DMS53 (cell line): ENCODE data around the gene CA5A.

Experiments
- DNase-seq: peaks from one replicate; lab custom pipeline; 2025; lab: John Stamatoyannopoulos, UW

The CA5A gene

DNA sequence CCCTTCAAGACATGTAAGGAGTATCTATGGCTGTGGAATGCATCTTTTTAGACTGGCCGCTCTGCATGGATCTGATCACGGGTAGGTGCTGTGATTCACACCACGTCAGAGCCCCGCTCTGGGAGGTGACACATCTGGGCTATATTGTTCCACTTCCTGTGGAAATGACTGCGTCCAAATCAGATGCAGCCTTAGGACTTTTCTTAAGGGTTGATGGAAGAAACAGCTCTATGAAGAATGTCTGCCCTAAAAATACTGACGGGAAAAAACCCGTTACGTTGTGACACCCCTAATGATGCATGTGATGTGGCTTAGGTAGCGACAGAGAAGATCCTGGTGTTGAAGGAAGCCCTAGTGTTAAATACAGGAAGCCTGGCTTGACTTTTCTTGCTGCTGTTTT is 27.1 kb upstream of the CA5A start:
- DNase-seq: no peak

DNA sequence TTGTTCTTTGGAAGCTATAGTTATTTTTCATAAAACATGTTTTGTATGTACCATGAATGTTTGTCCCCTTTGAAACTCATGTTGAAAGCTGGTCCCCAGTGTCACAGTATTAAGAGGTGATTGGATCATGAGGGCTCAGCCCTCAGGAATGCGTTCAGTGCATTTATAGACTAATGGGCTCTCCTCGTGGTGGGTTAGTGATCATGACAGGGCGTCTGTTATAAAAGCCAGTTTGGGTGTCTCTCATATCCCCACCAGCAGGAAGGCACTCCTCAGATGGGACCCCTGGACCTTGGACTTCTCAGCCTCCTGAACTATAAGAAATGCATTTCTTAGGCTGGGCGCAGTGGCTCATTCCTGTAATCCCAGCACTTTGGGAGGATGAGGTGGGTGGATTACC is 25.3 kb upstream of the CA5A start:
- DNase-seq: no peak

DNA sequence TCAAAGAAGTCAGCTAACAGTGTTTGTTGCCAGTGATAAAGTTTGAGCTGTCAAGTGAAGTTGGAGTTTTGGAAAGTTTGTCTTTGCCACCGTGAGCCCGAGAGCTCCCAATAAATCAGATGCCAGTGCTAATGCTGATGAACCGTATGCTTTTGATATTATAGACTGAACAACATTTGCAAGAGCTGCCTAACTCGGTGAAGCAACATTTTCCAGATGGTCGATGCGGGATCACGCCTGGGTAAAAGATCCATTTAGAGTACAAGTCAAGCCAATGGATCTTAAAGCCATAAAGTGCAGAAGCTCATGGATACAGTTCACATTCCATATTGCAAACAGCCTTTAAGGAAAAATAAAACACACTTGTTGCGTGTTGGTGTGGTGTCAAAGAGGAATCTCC is 24.5 kb upstream of the CA5A start:
- DNase-seq: no peak

DNA sequence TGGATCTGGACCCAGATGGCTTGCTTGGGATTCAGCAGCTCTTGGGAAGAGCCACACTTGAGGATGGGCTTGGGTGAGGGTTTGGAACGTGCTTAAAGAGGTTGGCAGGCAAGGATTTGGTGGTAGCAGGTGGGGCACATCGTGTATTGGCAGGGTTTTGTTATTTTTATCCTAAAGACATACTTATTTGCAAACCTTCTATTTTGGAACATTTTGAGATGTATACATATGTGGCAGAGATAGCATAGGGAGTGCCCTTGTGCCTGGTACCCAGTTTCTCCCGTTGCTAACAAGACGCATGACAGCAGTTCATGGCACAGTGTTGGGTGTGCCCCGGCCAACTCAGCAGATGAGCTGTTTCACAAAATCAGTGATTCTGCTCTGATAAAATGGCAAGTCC is 24.0 kb upstream of the CA5A start:
- DNase-seq: no peak

DNA sequence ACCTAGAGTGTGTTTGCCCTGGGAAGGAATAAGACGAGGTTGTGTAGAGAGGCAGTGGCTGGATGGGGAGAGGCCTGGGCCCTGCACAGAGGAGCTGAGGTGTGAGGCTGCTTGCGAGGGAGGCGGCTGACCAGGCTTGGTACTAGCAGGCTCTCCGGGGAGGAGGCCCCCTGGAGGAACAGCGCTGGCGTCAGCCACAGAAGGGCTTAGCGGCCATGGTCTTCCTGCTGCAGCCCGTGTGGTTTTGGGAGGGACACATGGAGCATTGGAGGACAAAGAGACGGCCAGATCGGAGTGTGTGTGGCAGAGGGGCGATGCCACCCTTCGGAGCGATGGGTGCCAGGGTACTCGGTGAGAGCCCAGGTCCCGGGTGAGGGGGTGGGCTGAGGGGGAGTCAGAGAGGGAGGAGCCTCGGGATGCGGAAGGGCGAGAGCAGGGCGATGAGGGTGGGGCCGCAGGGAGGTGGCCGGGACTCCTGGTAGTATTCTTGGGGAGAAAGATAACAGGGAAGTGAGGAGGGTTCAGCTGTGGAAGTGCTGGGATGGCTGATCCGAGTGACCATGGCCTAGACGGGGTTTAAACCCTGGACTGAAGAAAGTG is 23.2 kb upstream of the CA5A start:
- no peak for DNase-seq

DNA sequence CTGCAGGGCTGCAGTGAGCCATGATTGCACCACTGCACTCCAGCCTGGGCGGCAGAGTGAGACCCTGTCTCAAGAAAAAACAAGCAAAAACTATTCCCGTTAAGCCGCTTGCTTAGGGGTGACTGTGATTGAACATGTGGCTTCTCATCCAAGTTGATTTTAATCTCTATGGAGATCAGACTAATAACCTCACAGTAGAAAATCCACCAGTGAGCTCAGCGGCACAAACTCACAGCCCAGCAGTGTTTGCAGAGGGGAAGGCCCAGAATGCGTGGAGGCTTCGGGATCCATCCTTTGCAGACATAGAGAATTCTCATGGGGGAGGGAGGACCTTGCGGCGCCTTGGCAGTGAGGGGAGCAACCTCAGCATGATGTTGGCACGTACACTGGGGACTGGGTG is 22.3 kb upstream of the CA5A start:
- DNase-seq: no peak

DNA sequence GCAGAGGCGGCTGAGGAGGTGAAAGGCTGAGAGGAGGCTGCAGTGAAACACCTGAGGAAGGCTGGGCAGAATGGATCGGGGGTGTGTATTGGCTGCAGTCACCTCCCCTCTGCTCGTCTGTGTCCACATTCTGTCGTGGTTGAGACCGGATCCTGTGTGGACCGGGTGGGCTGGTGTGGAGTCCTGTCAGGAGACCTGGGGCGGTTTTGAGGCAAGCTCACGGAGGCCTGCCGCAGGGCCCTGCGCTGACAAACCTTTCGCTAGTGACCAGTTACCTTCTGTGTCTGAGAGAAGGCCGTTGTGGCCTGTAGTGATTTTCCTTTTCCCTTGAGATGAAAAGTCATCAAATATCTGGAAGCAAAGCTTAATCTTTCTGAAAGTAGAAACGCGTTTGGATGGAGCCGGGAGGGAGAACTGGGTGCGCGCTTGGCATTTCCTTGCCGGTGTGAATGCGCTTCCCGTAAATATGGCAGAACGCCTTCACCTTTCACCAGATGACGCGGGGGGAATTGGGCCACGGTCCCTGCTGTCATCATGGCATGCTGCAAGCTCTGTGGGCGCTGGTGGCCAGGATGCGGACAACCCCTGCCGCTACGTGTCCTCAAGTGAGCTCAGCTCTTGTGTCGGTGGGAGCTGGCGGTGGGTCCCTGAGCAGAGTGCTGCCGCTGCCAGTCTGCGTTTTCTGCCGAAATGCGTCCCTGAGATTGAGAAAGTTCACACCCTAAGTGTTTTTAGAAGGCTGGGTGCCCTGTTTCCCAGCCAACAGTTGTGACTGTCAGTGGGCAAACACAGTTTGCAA is 21.2 kb upstream of the CA5A start:
- no peak for DNase-seq

DNA sequence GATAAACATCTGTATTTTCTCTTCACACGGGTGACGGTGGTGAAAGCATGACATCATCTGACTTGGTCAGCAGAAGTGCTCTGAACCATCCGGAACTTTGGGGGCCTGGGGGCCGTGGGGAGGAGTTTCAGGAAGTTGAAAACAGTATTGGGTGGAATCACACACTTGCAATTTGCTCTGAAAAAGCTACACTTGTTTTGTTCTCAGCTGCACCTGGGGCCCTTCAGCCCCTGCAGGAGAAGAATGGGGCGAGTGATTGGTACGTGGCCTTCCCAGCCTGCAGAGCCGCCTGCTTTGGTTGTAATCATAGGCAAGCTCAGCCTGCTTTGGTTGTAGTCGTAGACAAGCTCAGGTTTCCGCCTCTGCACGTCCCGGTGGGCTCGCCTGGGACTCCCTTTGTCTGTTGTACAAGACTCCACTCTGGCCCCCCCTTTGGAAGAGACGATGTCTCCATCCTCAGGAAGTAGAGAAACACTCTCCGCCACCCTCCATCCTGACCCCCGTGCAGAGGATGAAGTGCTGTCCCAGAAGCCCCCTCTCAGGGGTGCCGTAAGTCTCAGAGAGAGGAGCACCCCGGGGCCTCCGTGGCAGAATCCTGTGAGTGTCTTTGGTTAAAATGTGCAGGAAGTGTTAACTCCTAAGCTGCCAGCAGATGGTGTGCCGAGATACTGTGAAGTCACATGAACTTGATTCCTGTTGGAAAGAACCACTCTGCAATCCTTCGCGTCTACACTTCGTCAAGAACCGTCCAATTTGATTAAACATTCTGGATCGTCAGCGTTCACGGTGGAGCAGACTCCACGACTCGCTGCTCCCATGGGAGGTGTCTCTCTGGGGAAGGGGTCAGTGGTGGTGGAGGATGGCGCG is 20.3 kb upstream of the CA5A start:
- DNase-seq: no peak

DNA sequence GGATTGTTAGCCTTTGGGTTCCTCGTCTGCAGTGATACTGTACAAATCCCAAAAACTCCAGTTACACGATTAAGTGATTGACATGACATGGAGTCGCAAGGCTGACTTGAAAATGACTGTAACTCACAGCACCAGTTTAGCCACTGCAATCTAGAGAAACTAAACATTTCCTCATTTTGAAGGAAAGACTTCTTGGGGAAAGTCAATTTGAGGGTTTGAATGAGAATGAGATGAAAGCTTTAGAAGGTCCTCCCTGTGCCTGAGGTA is 19.7 kb upstream of the CA5A start:
- DNase-seq: no peak

DNA sequence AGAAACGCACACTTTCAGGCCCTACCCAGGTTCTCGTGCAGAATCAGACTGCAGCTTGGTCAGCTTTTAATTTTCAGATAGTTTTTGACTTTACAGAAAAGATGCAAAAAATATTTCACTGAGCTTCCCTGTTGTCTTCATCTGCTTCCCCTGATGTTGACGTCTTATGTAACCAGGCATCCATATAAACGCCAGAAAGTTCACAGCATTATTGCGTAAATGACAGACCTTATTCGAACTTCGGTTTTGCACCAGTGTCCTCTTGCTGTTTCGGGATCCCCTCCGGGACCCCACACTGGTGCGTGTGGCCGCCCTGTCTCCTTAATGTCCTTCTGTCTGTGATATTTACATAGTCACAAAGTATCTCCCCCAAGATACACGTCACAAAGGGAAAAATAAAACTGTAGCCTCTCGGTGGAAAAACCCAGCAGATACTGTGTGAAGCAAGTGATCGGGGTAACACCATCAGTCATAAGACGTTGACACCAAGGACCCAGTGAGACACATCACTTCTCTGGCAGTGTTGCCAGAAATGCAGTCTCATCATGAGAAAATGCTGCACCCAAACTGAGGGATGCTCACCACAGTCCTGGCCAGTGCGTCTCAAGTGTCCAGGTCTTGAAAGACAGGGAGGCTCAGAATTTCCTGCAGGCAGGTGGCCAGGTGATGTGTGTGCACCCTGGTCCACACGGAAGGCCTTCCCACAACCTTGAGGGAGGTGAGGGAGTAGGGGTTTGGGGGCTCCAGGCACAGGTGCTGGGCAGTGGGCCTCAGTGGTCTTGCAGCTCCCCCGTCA is 19.2 kb upstream of the CA5A start:
- DNase-seq: no peak

DNA sequence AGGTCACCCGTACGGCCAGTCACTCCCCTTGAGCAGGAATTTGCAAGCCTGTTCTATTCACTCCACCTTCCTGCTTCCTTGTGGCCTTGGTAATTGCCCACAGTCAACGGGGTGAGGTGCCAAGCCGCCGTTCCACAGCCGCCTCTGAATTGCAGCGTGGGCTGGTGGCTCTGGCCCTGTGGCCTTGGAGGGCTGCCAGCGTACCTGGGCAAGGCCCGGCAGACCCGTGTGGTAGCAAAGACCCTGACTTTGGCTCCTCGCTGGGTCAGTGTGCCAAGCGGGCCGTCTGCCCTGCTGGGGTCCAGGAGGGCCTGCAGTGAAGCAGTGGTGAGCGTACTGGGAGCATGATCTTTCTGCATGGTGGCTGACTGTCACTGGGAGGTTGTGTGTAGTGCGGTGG is 18.5 kb upstream of the CA5A start:
- DNase-seq: no peak

DNA sequence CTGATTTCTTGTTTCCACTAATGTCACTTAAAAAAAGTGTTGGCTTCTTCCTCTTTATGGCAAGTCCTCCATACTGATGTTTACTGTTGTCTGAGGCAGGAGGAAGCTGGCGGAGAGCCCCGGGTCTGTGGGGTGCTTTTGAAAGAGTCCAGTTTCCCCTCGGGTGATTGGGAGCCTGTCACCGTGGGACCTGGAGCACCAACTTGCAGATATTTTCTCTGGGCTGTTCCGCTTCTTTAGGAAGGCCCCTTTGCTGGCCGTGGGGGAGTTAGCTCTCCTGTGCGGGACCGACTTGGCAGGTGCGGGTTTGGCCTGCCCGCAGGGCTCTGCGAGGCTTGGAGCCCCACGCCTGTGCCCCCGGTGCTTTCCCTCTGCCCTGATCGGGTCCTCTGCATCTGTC is 18.0 kb upstream of the CA5A start:
- DNase-seq: no peak

DNA sequence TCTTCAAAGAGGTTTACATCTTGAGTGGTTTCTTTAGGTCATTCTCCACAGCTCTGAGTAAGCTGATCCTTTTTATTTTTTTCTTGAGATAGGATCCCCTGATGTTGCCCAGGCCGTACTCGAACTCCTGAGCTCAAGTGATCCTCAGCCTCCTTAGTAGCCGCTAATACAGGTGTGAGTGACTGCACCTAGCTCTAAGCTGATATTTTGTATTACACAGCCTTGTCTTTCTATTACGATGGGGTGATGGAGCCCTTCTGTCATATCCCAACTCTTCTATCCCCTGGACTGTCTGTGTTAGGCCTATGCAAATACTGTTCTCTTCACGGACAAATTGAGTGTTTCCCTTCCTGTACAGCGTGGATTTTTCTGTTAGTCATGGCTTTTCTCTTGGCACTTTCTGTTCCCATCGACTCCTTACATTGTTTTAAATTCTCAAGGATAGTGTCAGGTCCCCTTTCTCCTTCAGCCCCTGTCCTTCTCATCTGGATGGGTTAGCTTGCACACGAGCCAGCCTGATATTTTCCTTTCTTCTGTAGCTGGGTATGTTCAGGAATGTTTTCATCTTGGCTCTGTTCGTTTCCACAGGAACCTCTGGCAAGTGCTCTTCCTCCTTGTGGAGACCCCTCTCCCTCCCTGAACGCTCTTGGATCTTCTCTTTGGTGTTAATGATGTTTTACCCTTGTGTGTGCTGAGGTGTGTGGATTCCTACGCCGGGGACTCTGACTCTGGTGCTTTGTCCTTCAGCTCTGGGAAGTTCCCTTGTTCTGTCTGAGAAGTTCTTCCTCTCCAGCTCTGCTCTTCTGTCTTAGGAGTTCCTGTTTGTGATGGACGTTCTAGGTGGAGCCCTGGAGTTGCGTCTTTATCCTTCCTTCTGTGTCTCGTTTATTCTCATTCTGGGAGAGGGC is 17.2 kb upstream of the CA5A start:
- no peak for DNase-seq

DNA sequence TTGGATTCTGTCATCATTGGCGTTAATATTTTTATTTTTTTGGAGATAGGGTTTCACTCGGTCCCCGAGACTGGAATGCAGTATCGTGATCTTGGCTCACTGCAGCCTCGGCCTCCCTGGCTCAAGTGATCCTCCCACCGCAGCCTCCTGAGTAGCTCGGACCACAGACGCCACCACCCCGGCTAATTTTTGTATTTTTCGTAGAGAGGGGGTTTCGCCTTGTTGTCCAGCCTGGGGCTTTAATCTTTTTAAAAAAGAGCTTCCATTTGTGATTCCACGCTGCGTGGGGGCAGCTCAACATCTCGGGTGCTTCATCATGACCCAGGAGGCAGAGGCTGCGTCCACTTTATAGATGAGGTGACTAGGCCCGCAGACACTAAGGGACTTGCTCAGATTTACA is 16.4 kb upstream of the CA5A start:
- no peak for DNase-seq

DNA sequence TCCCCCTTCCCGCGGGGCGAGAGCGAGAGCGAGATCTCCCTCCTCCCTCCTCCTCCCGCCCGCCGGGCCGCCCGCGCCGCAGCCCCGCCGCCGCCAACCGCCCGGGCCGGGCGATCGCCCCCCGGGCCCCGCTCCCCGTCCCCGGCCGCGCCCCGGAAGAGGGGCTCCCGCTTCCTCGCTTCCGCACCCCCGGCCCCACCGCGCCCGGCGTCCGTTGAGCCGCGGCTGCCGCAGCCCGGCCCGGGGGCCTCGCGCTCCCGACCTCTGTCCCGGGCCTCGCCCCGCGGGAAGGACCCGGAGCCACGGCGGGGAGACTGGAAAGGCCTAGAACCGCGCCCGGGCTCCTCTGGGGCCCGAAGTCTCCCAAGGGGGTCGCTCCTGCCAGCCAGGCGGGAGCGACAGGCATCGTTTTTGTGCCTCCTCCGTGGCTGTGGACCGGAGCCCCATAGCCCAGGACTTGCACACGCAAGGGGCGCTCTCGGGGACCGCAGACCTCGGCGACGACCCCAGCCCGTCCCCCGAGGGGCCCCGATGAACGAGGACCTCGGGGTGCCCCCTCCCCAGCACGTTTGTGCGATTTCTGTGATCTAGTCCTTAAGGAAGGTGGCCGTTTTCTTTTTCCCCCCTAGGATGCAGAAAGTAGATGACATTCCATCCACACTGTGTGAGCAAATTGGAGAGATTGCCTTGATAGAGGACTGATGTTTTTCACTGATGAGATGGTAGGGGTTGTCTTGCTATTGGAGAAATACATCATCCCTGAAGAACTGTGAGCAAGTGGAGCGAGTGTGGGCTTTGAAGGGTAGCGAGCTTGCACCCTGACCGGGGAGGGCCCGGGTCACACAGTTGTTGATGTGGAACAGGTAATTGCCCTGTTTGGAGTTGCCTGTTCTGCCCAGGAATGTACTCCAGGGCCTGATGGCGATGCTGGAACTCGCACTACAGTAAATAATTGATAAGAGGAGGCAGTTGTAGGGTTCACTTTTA is 15.5 kb upstream of the CA5A start:
- DNase-seq: peak; percentile 57

DNA sequence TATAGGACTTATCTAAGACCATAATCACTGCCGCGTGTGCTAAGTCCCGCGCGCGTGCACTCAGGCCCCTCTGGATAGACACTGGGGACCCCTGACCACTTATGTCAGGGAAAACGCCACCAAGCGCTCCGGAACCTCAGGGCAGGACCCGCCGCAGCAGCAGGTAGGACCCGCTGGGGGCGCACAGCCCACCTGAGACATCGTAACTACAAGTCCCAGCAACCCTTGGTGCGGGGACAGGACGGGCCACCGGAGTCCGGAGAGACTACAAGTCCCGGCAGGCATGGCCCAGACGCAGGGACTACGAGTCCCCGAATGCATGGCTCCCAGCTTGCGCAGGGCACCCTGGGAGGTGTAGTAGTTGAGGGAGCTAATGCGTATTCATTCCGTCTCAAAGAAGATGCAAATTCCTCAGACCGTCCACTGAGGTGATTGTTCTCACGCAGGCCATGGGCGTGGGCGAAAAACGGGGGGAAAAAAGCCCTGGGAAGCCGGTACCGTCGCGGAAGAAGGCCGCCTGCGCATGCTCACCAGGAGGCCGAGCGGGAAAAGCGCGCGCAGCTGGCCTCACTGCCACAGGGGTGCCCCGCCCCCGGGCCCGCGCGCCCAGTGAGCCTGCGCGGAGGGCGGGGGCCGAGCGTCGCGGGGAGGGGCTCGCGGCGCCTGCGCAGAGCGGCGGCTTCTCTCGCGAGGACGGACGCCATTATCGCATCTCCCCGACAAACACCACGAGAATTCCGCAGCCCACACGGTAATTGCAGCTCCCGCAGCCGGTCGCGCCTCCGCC is 14.6 kb upstream of the CA5A start, which contains the start of gene BANP:
BANP (plus strand) TSS at position 670 of the 787 bp plus-strand sequence. CDS start 23,682 bp downstream, outside the sequence.
- peak; percentile 99 for DNase-seq

DNA sequence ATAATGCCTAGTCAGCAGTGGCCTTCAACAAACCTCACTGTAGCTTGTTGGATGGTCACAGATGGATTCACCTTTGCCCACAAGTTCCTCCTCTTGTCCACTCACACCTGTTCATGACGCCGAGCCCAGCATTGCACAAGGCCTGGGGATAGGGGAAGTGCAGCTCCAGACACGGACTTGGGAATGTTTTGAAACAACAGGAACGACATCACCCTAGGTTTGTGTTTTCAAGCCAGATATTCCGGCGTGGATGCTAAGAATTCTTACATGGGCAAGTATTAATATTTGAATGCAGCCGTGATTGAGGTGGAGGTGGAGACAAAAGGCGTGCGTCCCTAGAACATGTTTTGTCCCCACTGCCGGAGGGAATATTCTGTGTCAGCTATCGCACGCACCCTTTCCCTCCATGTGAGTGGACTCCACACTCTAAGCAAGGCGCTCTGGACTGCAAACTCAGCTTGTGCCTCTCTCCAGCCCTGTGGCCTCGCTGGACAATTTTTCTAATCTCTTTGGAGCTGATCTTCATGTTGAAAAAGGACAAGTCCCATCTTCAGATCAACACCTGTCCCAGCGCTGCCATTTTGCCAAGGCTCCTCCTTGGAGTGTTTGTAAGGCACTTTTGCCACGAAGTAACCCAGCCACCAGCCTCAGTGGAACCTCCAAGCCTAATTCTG is 12.9 kb upstream of the CA5A start:
- peak; percentile 53 for DNase-seq

DNA sequence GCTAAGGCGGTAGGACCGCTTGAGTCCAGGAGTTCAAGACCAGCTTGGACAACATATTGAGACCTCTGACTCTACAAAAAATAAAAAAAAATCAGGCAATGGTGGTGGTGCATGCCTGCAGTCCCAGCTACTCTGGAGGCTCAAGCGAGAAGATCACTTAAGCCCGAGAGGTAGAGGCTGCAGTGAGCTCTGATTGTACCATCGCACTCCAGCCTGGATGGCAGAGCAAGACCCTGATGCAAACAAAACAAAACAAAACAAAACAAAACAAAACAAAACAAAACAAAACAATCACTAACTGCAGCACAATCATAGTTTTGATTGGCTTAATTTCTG is 12.4 kb upstream of the CA5A start:
- no peak for DNase-seq

DNA sequence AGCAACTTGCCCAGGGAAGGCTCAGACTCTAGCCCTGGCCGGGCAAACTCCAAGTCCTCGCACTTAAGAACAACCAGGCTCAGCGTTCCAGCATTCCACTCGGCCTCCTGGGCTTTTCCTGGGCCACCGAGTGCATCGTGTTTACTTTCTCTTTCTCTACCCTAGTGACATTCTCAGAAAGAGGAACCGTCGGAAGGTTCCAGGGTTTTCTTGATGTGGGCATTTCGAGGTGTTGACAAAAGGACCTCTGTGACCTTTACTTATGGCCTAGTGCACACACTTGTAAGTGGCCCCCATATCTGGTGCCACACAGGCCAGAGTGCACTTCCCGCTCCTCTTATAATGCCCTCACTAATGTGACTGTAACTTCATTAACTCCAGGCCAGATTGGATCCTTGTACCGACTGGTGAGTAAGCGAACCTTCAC is 11.8 kb upstream of the CA5A start:
- peak; percentile 39 for DNase-seq
